Muscle of arm (tissue), 12 donors: Measurements from ENCODE around the gene CTNND2. TPM values are rescaled to one million over a fixed set of nuclear protein-coding genes. Genes with fewer than 3 reads are reported as not detected.

ENCODE experiments used
- DNase-seq: peaks from one replicate; pipeline ENCODE4 v3.0.0-alpha.2; 2013
- polyA plus RNA-seq, 12 donors: library from polyadenylated mRNA; unstranded; fragments of 120-200 nt; gene quantifications; one replicate each; pipeline ENCODE4 v1.2.1, GENCODE V29; 2013; ENCODE audit not compliant: insufficient read length in 12 of 12

CTNND2 gene
- polyA plus RNA-seq, 12 donors: 0.45 to 2.2 (median 0.82) TPM; not detected in 2

GRCh38 chr5:11520241-11520930 lies 383.9 kb downstream of the CTNND2 start:
- no peak for DNase-seq

- no peak for DNase-seq
Measured at GRCh38 chr5:11519236-11519635, 385.0 kb downstream of the CTNND2 start.

DNA sequence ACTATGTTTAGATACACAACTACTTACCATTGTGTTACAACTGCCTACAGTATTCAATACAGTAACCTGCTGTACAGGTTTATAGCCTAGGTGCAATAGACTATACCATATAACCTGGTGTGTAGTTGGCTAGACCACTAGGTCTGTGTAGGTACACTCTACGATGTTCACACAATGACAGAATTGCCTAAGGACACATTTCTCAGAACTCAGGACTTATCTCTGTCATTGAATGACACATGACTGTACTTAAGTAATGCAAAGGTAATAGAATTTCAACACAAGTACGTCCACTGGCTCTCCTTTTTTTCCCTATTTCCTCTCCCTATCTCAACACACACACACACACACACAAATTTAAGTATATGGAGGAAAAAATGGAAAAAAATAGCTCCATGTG lies 385.6 kb downstream of the CTNND2 start:
- DNase-seq: no peak

DNA sequence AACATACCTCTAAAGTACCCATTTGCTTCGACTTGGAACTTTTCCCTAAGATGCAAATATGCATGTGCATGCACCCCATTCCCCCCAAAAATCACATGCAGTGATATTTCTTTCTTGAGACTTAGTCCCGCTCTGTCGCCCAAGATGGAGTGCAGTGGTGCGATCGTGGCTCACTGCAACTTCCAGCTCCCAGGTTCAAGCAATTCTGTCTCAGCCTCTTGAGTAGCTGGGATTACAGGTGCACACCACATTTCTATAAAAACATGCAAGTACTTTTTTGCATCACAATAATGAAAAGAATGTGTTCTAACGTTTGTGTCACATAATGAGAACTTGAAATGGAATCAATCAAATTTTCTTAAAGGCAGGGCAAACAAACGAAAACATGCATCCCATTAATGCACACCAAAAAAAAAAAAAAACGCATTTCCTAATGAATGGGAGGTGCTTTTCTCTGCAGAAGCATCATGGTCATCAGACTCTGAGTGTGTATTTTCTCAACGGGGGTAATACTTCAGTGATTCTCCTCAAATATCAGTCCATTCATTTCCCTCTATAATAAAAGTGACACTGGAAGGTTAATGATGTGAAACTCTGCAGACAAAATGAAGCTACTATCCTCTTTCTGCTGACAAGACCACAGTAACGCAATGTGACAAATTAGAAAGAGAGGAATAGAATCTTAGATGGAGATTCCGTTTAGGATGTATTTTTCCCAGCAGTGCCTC lies 389.4 kb downstream of the CTNND2 start:
- no peak for DNase-seq

DNA sequence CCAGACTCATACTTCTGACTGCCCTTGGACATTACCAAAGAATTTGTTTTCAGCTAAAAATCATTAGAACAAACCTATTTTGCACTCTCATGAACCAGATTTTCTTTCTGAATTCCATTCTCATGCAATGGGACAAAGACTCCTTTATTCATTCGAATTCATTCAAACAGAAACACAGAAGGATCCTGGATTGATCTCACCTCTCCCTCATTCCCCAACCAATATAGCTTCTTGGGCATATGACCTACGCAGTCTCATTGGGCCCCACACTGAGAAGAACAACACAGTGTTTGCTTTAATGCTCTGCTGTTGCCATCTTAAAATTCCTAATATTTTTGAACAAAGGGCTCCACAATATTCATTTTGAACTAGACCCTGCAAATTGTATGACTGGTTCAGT lies 392.4 kb downstream of the CTNND2 start:
- no peak for DNase-seq

GRCh38 chr5:11510889-11511288 lies 393.4 kb downstream of the CTNND2 start:
- no peak for DNase-seq

GRCh38 chr5:11509793-11510192 lies 394.5 kb downstream of the CTNND2 start:
- no peak for DNase-seq

- DNase-seq: no peak
Measured at GRCh38 chr5:11507156-11507910, 396.9 kb downstream of the CTNND2 start.

DNA sequence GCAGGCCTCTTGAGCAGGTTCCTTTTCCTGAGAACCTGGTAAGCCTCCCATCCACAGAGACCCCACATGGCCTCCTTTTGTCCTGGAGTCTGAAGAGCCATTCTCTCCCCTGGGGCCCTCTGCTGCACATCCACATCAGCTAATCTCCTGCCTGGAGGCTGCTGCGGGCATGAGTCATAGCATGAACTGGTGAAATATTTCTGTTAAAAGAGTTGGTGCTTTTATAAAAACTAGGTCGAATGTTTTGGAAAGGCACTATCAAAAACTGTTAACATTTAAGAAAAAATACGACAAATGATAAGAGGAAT lies 399.4 kb downstream of the CTNND2 start:
- no peak for DNase-seq

DNA sequence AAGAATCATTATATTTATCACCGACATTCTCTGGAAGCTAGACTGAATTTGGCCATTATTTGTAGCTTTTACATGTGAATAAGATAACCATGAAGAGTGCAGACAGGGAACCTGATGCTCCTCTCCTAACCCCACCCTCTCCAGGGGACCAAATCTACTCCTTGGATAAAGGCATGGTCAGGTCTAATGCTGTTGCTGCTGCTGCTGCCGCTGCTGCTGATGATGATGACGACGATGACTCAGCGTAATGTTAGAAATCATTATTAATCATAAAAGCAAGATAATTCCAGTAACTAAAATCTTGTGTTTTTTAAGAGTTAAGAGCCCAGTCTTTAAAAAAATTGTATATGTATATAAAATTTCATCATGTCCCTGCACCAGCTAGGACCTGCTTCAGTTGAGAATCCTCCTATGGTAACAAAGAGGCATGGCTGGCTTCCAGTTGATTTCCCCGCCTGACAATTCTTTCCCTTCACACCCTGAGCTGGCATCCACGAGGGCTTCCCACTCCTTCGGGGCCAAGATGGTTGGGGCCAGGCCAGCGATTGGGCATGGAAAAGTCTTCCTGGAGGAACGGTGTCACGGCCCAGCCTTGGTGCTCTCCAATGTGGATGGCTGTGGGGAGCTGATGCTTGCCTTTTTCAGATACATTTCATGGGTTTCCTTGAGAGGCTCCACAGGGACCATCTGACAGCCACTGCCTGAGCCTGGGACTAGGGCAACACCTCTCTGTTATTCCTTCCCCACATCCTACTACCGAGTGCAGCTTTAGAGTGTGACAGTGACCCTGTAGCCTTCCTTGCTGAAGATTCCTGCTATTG lies 400.0 kb downstream of the CTNND2 start:
- no peak for DNase-seq

GRCh38 chr5:11502783-11503182 lies 401.5 kb downstream of the CTNND2 start:
- DNase-seq: no peak

DNA sequence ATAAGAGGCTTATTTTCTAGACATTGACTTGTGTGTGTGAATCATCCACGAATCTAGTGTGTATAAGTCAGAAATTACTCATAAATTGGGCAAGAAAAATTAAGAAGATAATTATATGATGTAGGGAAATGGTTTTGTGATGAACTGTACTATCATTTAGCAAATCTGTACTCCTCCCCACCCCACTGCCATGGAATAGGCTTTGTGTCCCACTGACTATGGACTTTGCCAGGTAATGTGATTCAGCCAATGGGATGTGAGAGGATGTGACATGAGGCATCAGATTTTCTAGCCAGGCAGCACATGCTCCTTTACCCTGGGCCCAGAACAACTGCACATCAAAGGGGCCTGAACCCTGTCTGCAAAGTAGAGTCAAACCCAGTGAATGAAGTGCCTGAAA lies 406.6 kb downstream of the CTNND2 start:
- no peak for DNase-seq

GRCh38 chr5:11496137-11496719 lies 408.0 kb downstream of the CTNND2 start:
- DNase-seq: no peak

- DNase-seq: no peak
Measured at GRCh38 chr5:11494340-11494739, 409.9 kb downstream of the CTNND2 start.

DNA sequence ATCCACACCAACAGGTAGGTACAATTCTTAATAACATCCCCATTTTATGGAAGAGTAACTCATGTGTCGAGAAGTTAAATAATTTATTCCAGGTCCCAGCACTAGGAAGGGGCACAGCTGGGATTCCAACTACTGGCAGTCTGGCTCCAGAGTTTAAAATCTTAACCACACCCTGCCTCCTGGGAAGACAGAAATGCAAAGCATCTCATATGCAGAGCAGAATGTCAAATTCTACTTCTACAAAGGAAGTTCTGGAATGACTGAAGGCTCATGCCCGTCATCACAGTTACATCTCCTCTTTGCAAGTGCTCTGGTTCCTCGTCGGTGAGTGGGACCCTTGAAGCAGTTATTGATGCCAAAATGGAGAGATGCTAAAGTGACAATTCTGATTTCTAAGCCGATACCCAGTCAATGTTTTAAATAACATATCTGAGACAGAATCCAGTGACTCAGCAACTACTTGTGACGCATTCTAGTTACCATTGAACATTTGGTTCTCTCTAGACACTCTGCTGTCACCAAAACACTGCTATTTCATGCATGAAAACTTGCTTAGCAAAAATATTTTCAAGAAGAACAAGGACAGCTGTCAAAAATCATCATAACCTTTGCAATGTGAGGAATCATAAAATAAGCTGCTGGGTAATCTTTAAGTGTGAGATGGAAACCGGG lies 412.7 kb downstream of the CTNND2 start:
- DNase-seq: no peak

DNA sequence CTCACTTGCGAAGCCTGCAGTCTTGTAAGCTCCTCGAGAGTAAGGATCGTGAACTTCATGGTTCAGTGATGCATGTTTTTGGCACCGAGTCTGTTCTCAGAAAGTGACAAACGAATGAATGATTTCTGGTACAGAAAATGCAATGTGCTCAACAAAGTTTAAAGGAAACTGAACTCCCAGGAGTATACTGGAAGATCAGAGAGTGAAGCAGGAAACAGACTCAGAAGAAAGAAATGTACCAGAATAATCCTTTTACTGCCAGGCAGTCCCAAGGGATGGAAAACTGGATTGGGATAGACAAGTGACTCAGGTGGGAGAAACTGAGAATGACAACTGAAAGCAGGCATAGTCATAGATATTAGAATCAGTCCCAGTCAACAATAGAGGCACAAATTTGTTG lies 420.6 kb downstream of the CTNND2 start:
- no peak for DNase-seq

GRCh38 chr5:11482011-11482410 lies 422.2 kb downstream of the CTNND2 start:
- no peak for DNase-seq

GRCh38 chr5:11477786-11478185 lies 426.5 kb downstream of the CTNND2 start:
- no peak for DNase-seq

DNA sequence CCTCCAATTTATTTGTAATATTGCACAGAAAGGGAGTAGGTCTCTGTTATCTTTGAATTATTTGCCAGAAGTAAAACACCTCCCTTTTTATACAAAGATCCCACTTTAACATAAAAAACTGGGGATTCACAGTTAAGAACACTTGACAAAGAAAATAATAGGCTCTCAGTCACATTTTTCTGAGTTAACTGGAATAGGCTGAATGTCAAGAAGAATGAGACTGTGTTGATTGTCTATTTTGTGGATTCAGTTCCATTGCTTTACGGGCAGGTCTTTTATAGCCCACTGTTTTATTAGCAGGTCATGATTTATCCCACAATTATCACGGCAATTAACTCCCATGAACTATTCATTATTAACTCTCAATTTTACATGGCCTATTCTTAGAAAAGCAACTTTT lies 427.4 kb downstream of the CTNND2 start:
- no peak for DNase-seq

GRCh38 chr5:11468334-11469039 lies 435.8 kb downstream of the CTNND2 start:
- no peak for DNase-seq

GRCh38 chr5:11467588-11467987 lies 436.7 kb downstream of the CTNND2 start:
- no peak for DNase-seq
